KOPT-K1 (cell line): ENCODE measurements around the gene ESR2.

Experiments used
- H3K27ac ChIP-seq: fragments of 200-600 bp; sonication (generic); 2 replicates; pipeline ENCODE4 v1.5.1; 2016; ENCODE audit warnings: antibody characterized with exemption, mild to moderate bottlenecking, low read depth, low read length; ENCODE audit not compliant: poor library complexity, severe bottlenecking
- H3K36me3 ChIP-seq: fragments of 200-600 bp; sonication (generic); 2 replicates; pipeline ENCODE4 v1.5.1; 2017; ENCODE audit warnings: antibody characterized with exemption, mild to moderate bottlenecking, low read length, moderate library complexity; ENCODE audit not compliant: insufficient read depth
- H3K9me3 ChIP-seq: fragments of 200-600 bp; sonication (generic); 2 replicates; pipeline ENCODE4 v1.5.1; 2017; ENCODE audit warnings: antibody characterized with exemption, low read length, mild to moderate bottlenecking; ENCODE audit not compliant: insufficient read depth, poor library complexity, severe bottlenecking

The ESR2 gene

GRCh38 chr14:64092338-64092737, 201.8 kb downstream of the ESR2 start:
- Histone ChIP-seq H3K36me3 (peaks cover 85% of the 10 kb centered on the region), H3K9me3 (no peaks in the 10 kb centered on the region), H3K27ac (no peak overlapping the region)

GRCh38 chr14:64091217-64091616, 203.0 kb downstream of the ESR2 start:
- peaks cover 77% of the 10 kb centered on the region for H3K36me3 ChIP-seq

GRCh38 chr14:64089920-64090319, 204.3 kb downstream of the ESR2 start:
- H3K27ac ChIP-seq, result no peak overlapping the region
- peaks cover 65% of the 10 kb centered on the region for H3K36me3 ChIP-seq
- H3K9me3 ChIP-seq, result no peaks in the 10 kb centered on the region

More at GRCh38 chr14:64091217-64091616, 203.0 kb downstream of the ESR2 start:
- H3K27ac ChIP-seq, result no peak overlapping the region
- no peaks in the 10 kb centered on the region for H3K9me3 ChIP-seq

GRCh38 chr14:64088647-64088964, 205.6 kb downstream of the ESR2 start:
- peaks cover 72% of the 10 kb centered on the region for H3K36me3 ChIP-seq
- no peaks in the 10 kb centered on the region for H3K9me3 ChIP-seq
- no peak overlapping the region for H3K27ac ChIP-seq

- no peak overlapping the region for H3K27ac ChIP-seq
- no peaks in the 10 kb centered on the region for H3K9me3 ChIP-seq
- peaks cover 75% of the 10 kb centered on the region for H3K36me3 ChIP-seq
Measured at GRCh38 chr14:64082837-64083236, 211.3 kb downstream of the ESR2 start.

GRCh38 chr14:64081174-64081746, 212.9 kb downstream of the ESR2 start:
- Histone ChIP-seq H3K27ac (no peak overlapping the region), H3K9me3 (no peaks in the 10 kb centered on the region), H3K36me3 (peaks cover 78% of the 10 kb centered on the region)

- Histone ChIP-seq H3K36me3 (peaks cover 83% of the 10 kb centered on the region), H3K9me3 (no peaks in the 10 kb centered on the region), H3K27ac (no peak overlapping the region)
Measured at GRCh38 chr14:64080452-64080851, 213.7 kb downstream of the ESR2 start.

GRCh38 chr14:64075613-64076005, 218.6 kb downstream of the ESR2 start:
- Histone ChIP-seq H3K36me3 (peaks cover 84% of the 10 kb centered on the region), H3K9me3 (no peaks in the 10 kb centered on the region), H3K27ac (no peak overlapping the region)

- no peaks in the 10 kb centered on the region for H3K9me3 ChIP-seq
- H3K36me3 ChIP-seq, result peaks cover 84% of the 10 kb centered on the region
- H3K27ac ChIP-seq, result no peak overlapping the region
Measured at GRCh38 chr14:64074961-64075612, 219.1 kb downstream of the ESR2 start.

GRCh38 chr14:64069634-64070359, 224.4 kb downstream of the ESR2 start:
- Histone ChIP-seq H3K27ac (no peak overlapping the region), H3K36me3 (peaks cover 91% of the 10 kb centered on the region), H3K9me3 (no peaks in the 10 kb centered on the region)

GRCh38 chr14:64064447-64064846, 229.7 kb downstream of the ESR2 start:
- no peaks in the 10 kb centered on the region for H3K9me3 ChIP-seq
- H3K36me3 ChIP-seq, result peaks cover 71% of the 10 kb centered on the region
- no peak overlapping the region for H3K27ac ChIP-seq

GRCh38 chr14:64062381-64063115, 231.6 kb downstream of the ESR2 start:
- peaks cover 56% of the 10 kb centered on the region for H3K36me3 ChIP-seq
- no peaks in the 10 kb centered on the region for H3K9me3 ChIP-seq
- no peak overlapping the region for H3K27ac ChIP-seq

GRCh38 chr14:64061706-64062105, 232.5 kb downstream of the ESR2 start:
- Histone ChIP-seq H3K9me3 (no peaks in the 10 kb centered on the region), H3K36me3 (peaks cover 54% of the 10 kb centered on the region), H3K27ac (no peak overlapping the region)

GRCh38 chr14:64061115-64061514, 233.1 kb downstream of the ESR2 start:
- H3K36me3 ChIP-seq, result peaks cover 48% of the 10 kb centered on the region
- H3K27ac ChIP-seq, result no peak overlapping the region
- H3K9me3 ChIP-seq, result no peaks in the 10 kb centered on the region

GRCh38 chr14:64060648-64061096, 233.5 kb downstream of the ESR2 start:
- Histone ChIP-seq H3K27ac (no peak overlapping the region), H3K36me3 (peaks cover 48% of the 10 kb centered on the region), H3K9me3 (no peaks in the 10 kb centered on the region)
